CD4-positive, alpha-beta T cell treated with Interleukin-12 subunit alpha and Interleukin-12 subunit beta, for 1 hour (primary cell): ENCODE measurements around the gene GRK6.

Experiments
- DNase-seq: peaks from one replicate; pipeline ENCODE4 v3.0.0-alpha.2; 2020

GRK6 gene

DNA sequence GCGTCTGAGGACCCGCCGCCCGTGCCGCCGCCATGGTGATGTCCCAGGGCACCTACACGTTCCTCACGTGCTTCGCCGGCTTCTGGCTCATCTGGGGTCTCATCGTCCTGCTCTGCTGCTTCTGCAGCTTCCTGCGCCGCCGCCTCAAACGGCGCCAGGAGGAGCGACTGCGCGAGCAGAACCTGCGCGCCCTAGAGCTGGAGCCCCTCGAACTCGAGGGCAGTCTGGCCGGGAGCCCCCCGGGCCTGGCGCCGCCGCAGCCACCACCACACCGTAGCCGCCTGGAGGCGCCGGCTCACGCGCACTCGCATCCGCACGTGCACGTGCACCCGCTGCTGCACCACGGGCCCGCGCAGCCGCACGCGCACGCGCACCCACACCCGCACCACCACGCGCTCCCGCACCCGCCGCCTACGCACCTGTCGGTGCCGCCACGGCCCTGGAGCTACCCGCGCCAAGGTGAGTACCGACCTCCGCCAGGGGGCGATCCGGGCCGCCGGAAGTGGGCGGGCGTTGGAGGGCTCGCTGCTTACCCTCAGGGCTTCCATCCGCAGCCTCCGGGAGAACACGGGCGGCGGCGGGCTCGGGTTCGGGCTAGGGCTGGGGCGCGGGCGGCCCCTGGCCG, 28.7 kb downstream of the GRK6 start:
- peak; percentile 93 for DNase-seq

DNA sequence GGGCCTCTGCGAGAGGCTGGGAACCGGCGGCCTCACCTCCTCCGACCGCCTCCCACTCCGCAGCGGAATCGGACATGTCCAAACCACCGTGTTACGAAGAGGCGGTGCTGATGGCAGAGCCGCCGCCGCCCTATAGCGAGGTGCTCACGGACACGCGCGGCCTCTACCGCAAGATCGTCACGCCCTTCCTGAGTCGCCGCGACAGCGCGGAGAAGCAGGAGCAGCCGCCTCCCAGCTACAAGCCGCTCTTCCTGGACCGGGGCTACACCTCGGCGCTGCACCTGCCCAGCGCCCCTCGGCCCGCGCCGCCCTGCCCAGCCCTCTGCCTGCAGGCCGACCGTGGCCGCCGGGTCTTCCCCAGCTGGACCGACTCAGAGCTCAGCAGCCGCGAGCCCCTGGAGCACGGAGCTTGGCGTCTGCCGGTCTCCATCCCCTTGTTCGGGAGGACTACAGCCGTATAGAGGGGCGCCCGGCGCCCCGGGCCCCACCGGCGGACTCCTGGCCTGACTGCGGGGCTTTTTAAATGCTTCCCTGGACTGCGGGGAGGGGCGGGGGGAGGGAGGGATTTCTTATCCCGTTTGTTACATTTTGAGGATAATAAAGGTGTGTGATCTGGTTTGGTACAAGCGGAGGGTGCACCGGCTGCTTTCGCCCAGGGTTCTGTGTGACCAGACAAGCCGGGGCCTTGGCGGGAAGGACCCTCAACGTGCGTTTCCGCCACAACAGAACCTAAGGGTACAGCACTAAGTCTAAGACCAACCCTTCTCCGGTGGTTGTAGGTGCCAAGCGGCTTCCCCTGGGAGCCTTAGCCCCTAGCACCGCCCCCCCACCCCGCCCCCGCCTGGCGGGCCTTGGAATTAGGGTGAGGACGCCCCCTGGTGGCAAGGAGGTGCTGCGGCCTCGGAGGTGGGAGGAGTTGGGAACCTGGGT, 29.4 kb downstream of the GRK6 start:
- peak; percentile 93 for DNase-seq

DNA sequence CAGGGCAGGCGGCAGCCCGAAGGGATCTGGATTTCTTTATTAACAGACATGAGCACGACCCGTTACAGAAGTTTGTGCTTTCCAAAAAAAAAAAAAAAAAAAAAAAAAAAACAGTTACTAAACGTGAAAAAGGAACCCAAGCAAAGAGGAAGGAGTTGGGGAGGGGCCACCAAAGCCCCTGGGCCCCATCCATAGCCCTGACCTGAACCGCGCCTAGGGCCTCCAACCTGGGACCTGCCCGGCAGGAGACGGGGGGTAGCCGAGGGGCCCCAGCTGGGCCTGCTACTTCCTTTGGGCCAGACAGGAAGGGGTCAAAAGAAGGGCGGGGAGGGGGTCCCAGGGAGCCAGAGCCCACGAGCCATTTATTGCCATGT, 30.1 kb downstream of the GRK6 start:
- no peak for DNase-seq

DNA sequence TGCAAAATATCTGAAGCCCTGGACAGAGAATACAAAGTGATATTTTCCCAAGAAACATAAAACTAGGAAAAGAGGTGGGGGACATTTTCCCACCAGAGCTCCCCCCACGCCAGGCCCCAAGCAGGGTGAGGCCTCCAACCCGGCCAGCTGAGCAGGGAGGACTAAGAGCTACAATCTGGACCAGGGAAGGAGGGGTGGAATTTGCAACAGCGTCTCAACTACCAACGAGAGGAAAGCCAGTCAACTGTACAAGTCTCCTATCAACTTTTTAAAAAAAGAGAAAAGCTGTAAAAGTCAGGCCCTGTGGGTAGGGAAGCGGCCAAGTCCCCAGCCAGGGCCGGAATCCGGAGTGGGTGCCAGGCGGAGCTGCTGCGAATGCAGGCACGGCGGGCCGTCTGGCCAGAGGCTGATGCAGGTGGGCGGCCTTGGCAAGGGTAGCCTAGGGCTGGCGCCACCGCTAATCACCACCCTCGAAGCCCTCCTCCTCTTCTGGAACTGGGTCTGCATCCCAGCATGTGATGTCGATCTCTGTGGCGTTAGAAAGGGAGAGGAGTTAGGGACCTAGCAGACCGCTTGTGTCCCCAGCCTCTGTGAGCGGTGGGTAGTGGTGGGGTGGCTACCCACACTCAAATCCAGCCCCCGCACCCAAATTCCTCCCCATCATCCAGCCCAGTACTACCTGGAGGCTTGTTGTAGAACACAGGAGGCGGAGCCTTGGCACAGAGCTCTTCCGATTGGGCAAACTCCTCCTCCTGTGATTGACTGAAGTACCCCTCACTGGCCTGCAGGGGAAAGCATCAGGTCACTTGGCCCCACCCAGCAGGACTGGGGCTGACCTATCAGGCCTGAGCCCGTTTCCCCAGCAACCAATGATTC, 30.7 kb downstream of the GRK6 start:
- DNase-seq: peak; percentile 79

DNA sequence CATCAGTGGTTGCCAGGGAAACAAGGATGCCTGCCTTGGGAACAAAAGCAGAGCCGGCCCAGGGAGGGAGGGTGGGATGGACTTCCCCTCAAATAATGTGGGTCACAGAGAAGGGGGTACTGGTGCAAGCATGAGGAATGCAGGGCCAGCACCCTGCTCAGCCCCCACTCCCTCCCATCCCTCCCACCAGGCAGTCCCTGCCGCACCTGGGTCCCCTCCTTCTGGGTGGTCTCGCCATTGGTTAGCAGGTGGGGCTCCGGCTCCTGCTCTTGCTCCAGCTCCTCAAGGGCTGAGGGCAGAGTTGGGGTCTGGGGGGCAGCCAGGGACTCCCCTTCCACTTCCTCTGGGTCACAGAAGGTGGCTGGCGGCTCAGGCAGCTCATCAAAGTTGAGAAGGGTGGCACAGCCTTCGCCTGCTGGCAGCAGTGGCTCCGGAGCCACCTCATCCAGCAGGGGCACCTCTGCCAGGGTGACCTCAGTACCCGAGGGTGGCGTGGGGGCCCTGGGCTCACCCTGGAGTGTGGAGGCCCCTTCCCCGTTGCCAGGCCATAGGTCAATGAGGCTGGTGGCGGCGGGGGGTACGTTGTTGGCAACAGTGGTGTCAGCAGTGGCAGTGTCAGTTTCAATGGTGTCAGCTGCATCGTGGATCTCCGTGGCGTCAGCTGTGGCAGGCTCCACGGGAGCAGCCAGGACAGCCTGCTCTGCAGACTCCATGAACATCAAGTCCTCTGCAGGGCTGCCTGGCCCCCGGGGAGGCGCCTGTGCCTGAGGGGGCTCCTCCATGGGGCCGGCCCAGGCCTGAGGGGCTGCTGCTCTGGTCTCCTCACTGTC, 31.6 kb downstream of the GRK6 start:
- DNase-seq: no peak

DNA sequence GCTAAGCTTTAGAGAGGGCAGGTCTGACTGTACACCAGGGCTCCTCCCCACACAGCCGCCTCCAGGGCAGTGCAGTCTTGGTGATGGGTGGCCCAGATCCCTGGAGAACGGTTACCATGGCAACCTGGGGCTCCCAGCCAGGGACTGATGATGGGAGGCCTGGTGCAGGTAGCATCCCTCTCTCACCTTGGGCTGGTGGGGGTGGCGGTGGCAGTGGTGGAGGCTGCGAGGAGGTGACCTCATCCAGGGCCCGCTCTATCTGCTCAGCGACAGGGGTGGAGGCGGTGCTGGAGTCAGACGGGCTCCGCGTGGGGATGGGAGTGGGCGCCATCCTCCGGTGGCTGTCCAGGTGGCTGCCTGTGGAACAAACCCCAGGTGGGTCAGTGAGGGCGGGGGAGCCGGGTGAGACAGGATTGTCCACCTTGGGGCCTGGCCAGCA, 32.5 kb downstream of the GRK6 start:
- DNase-seq: no peak

DNA sequence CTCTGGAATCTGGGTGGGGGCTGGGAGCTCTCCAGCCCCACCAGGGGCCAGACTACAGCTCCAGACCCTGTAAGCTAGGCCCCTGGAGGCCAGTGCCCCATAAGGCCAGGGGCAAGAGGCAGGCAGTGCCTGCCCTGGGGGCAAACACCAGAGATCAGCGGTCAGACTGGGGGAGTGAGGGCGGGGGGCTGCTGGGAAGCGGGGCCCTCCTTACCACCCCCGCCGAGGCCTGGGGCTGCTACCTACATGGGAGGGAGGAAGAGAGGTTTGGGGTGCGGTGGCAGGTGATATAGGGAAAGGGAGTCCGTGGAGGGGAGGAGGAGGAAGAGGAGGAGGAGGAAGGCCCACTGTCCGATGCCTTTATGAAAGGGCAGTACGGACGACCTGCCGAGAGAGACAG, 32.9 kb downstream of the GRK6 start:
- no peak for DNase-seq

DNA sequence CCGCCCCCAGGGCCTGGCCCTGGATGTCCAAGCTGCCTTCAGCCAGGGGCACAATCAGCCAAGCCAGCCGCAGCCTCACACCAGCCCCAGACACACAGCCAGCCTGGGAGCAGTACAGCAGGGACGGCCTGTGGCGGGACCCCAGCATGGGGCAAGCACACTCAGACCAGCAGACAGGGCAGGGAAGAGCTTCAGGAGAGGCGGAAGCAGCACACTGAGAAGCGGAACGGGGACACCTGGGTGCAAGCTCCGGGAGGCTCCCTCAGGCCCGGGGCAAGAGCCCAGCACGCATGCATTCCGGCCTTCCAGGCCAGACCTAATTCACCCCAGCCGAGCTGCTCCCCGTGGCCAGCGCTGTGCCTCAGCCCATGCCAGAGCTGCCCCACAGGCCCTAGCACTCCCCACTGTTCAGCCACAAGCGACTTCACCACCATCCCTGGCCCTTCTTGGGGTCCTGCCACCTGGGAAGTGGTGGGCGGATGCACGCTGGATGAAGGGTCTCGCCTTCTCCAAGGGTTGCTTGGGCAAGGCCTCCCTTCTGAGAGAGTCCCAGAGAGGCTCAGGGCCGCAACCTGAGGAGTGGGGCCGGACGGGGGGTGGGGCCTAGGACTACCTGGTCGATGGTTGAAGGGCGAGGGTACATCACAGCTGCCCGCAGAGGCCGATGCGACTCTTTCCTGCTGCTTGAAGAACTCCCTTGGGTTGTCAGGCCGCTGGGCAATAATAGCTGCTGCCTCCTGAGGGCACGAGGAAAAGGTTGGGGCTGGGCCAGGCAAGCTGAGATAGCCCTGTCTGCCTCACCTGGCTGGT, 33.5 kb downstream of the GRK6 start:
- no peak for DNase-seq

DNA sequence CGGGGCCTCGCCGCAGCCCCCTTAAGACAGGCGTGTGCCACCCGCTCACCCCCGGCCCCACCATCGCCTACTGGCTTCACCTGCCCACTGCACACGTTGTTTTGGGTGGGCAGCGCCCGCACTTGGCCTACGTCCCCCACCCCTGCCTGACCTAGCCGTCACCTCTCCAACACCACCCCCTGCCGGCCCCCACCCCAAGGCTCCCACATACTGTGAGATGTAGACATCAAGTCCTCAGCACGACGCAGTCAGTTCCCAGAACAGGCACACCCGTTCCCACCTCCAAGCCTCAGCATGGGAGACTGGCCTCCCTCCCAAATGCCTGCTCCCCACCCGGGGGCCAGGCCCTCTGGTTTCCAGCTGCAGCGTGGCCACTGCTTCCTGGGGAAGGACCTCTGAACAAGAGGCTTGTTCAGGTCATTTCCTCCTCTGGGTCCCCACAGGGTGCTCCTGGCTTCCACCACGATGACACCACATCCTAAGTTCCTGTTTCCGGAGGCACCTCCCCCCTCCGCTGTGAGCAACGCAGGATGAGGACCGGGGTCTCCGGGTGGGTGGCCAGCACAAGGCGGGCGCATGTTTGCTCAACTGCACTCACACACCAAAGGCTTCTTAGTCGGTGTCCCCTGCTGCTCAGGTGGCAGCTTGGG, 35.7 kb downstream of the GRK6 start:
- no peak for DNase-seq

DNA sequence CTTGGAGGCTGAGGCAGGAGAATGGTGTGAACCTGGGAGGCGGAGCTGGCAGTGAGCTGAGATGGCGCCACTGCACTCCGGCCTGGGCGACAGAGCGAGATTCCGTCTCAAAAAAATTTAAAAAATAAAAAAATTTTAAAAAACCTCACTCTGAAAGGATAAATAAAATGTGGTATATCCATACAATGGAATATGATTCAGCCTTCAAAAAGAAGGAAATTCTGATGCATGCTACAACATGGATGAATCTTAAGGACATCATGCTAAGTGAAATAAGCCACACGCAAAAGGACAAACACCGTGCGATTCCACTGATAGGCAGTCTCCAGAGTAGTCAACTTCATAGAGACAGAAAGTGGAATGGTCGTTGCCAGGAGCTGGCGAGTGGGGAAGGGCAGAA, 38.6 kb downstream of the GRK6 start:
- no peak for DNase-seq

DNA sequence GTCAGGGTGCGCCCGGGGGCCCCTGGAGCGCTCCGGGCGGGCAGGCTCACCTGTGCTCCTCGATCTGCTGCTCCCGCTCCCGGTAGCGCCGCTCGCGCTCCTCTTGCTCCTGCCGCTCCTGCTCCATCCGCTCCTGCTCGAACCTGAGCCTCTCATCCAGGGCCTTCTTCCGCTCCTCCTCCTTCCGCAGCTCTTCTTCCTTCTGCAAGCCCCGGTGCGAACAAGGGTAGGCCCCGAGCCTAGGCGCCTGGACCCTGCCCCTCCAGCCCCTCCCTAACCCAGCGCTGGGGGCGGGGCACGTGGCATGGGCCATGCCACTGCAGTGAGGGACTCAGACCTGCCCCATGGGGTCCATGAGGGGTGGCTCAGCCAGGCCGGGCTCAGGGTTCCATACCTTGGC, 40.4 kb downstream of the GRK6 start:
- DNase-seq: no peak

DNA sequence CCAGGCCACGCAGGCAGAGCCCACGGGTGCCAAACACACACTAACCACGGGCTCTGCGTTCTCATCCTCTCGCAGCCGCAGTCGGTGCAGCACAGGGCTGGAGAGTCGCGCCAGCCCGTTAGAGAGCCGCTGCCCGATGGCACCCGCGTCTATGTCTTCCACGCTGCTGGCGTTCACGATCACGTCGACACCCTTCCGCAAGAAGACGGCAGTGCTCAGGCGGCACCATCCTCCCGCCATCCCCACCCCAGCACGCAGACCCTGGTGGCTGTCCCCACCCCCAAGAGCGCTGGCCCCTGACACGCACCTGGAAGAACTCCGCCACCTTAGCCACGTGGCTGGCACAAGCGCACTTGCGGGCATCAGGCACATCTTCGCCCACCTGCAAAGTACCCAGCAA, 41.0 kb downstream of the GRK6 start:
- no peak for DNase-seq

DNA sequence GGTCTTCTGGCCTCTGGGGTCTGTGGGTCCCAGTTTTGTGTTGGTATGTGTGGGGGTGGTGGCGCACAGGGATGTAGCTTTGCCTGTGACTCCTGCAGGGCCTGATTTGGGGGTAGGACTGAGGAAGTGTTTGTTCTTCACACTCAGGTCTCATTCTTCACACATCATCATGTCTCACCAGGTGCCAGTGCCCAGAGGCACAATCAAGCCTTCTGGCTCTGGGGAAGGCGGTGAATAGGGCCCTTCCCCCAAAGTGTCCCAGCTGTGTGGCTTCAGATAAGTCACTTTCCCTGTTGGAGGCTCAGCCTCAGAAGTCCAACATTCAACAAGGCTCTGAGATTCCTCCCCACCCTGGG, 41.8 kb downstream of the GRK6 start:
- no peak for DNase-seq

DNA sequence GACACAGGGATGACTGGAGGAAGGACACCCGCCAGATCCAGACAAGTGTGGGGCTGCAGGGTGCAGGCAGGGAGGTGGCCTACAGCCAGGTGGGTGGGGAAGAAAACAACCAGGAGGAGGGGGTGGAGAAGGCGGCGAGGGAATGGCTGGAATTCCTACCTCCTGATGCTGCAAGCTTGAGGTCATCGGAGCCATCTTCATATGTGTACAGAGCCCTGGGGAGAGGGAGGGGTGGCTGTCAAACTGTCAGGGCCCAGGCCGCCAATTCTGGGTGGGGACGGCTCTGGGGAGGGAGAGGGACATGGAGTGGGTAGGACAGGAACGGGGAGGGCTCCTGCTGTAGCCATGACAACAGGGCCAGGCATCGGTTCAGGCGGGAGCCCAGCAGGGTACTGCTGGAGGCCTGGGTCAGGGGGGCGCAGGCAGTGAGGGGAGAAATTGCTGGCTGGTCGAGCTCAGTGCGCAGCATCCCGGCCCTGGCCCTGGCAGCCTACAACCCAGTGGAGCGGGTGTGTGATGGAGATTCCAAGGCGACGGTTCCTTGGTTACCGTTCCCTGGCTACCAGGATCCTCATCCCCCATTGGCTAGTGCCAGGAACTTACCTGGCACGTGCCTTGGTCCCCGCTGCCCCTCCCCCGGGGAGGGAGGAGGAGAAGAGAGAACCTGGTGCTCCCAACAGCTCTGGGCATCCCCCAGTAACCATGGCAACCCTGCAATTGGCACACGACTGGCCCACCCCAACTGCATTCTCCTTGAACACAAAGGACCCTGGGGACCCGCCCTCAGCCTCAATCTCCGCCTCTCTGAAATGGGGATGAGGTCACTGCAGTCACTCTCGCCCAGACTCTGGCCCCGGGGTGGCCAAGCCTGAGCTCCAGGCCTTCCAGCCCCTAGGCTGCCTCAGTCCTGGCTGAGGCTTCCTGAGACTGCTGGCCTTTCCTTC, 42.5 kb downstream of the GRK6 start:
- DNase-seq: no peak

DNA sequence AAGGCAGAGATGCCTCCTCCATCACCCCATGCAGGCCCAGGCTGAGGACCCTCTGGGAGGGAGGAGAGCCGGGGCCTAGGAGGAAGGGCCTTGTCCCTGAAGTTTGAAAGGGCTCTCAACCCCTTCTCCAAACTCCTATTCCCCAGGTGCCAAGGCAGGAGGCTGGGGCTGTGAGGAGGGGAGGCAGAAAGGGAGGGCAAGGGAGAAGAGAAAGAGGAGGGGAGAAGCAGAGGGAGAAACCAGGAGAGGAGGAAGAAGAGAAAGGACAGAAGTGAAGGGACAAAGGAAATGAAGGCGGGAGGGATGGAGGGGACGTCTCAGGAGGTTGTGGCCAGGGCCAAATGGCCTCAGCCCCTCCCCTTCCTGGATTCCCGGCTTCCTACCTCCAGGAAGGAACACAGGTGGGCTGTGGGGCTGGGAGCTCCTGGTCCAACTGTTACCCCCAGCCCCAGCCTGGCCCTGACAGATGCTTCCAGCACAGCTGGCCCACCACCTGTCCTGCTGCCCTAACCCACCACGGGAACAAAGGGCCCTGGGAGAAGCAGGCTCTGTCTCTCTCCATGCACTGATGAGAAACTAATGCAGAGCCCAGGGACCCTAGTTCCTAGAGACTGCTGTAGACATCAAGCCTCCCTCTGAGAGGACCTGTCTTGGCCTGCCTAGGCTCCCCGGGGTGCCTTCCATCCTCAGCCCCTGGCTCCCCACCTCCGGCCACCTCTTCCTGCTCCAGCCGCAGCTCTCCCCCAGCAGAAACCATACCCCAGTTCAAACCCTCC, 43.5 kb downstream of the GRK6 start:
- no peak for DNase-seq

DNA sequence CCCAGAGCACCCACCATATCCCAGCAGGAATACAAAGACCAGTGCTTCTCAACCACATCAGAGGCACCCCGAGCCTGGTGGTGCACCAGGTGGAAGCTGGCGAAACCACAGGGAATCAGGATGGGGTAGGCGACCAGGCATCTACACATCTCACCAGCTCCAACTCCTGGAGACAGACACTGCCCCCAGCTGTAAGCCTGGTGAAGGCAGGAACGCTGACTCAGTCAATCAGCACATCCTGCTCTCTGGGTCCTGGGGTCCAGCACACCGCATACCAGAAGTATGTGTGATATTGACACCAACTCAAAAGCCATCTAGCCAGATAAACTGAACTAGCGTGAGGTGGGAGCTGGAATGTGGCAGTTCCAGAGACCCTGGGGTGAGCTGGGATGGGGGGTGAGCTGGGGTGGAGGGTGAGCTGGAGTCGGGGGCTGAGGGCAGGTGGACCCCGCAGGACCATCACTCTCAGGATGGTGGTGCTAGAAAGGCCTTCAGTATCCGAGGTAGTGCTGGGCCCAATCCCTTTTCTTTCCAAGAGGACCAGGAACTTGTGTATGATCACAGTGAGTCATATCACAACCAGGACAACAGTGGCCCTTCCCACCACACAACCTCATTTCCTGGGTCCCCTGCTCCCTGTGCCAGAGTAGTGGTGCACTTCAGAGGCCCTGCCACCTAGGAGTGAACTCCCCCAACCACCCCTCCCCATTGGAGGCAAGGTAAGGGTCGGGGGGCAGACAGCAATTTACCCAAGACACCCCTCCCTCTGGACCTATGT, 44.5 kb downstream of the GRK6 start:
- no peak for DNase-seq

DNA sequence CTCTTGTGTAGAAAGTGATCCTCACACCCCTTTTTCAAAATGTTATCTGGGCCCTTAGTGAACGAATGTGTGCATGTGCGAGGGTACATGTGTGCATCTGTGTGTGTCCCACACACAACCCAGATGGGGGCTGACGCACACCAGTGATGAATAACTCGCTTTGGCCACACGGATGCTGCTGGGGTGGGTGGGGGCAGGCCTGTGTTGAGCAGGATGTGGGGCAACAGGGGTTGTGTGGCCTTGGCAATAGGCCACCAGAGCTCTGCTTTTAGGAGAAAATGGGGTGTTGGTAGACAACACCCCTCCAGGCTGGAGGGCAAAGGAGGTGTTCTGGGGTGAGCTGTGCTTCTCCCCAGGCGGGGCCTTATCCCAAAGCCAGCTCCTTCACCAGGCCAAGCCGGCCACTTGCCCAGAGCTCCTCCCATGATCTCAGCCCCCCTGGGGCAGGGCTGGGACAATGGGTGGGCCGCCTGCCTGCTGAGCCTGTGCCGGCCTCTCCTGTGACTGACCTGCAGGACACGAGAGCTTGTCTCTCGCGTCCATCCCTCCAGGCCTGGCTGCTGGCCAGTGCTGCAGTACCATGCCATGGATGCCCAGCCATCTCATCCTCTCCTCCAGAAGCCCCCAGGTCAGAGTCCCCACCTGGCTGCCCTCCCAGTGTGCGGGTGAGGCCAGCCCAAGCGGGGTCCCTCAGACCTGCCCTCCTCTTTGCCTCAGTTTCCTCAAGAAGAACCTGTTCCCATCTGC, 45.3 kb downstream of the GRK6 start:
- DNase-seq: no peak
